SU-DHL-6 (cell line): Measurements from ENCODE around the gene INPP4B.

Experiments
- H2AFZ ChIP-seq: fragments of 200-600 bp; sonication (generic); 2 replicates; pipeline ENCODE4 v1.6.1; 2014; ENCODE audit warnings: low read depth, mild to moderate bottlenecking, moderate library complexity, mixed read lengths, antibody characterized with exemption, low read length; ENCODE audit not compliant: severe bottlenecking
- H3F3A ChIP-seq: fragments of 200-600 bp; shearing (Covaris generic); 2 replicates; pipeline ENCODE4 v1.6.0; 2016; ENCODE audit warnings: antibody characterized with exemption, mild to moderate bottlenecking; ENCODE audit not compliant: insufficient read depth
- H3K27ac ChIP-seq: fragments of 200-600 bp; sonication (generic); 2 replicates; pipeline ENCODE4 v1.5.1; 2016; ENCODE audit warnings: low read depth, mild to moderate bottlenecking, low read length, moderate library complexity, mixed read lengths
- H3K27me3 ChIP-seq: fragments of 200-600 bp; sonication (generic), shearing (Covaris generic); 2 replicates; pipeline ENCODE4 v1.6.0; 2014; ENCODE audit warnings: mild to moderate bottlenecking, low read length
- H3K36me3 ChIP-seq: fragments of 200-600 bp; sonication (generic); 2 replicates; pipeline ENCODE4 v1.6.1; 2014; ENCODE audit warnings: mild to moderate bottlenecking, low read length, mixed read lengths
- H3K4me2 ChIP-seq: fragments of 300-600, 200-600 bp; shearing (Covaris generic), sonication (generic); 2 replicates; pipeline ENCODE4 v1.6.0; 2014; ENCODE audit warnings: low read length, low read depth, mild to moderate bottlenecking; ENCODE audit not compliant: poor library complexity, severe bottlenecking
- H3K4me3 ChIP-seq: fragments of 200-600 bp; sonication (generic); 2 replicates; pipeline ENCODE4 v1.5.1; 2014; ENCODE audit warnings: antibody characterized with exemption, low read length, mild to moderate bottlenecking, mixed read lengths; ENCODE audit not compliant: insufficient read depth, poor library complexity, severe bottlenecking
- H3K79me2 ChIP-seq: fragments of 200-600 bp; sonication (generic); 2 replicates; pipeline ENCODE4 v1.6.1; 2014; ENCODE audit warnings: mild to moderate bottlenecking, low read length, moderate library complexity; ENCODE audit not compliant: insufficient read depth
- H3K9ac ChIP-seq: fragments of 200-600 bp; sonication (generic); 2 replicates; pipeline ENCODE4 v1.7.0; 2014; ENCODE audit warnings: mild to moderate bottlenecking, low read length
- H3K9me2 ChIP-seq: fragments of 200-600 bp; sonication (generic); replicated peaks from 2 replicates; pipeline ENCODE4 v1.6.1; 2014; ENCODE audit warnings: low read length; ENCODE audit not compliant: insufficient read depth
- H3K9me3 ChIP-seq: fragments of 200-600 bp; sonication (generic); 2 replicates; pipeline ENCODE4 v1.6.1; 2014; ENCODE audit warnings: low read length, mixed read lengths; ENCODE audit not compliant: insufficient read depth
- H4K20me1 ChIP-seq: fragments of 200-600 bp; sonication (generic); 2 replicates; pipeline ENCODE4 v1.6.1; 2014; ENCODE audit warnings: low read depth, mild to moderate bottlenecking, antibody characterized with exemption, low read length, moderate library complexity, mixed read lengths
- EZH2phosphoT487 ChIP-seq: fragments of 200-600 bp; sonication (generic), shearing (Covaris generic); conservative IDR thresholded peaks from 2 replicates; pipeline ENCODE4 v1.6.1; 2018; ENCODE audit warnings: mild to moderate bottlenecking, antibody characterized with exemption, low read length, moderate library complexity, mixed read lengths
- TF ChIP-seq, protein P1 (sequence below): fragments of 200-600 bp; sonication (generic); IDR thresholded peaks from one replicate; pipeline ENCODE4 v1.5.1; 2017; ENCODE audit warnings: antibody characterized with exemption, mild to moderate bottlenecking, low read length, moderate library complexity; ENCODE audit not compliant: insufficient read depth, poor library complexity, severe bottlenecking

INPP4B gene

DNA sequence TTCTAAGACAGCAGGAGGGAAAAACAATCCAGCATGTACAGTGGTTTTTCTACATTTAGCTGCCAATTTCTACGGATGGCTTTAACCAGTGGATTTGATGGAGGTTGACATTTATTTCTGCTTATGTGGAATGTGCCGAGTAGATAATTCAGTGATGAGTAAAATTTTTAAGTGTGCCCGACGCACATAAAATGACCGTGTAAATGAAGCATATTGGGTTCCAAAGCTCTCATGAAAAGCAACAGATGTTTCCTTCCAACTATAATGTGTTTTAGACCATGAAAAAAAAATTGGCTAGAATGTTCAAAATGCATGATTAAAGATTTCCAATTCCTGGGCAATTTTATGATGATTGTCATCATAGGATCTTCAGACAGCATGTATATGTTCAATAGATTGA, 14.1 kb downstream of the INPP4B start:
- Histone ChIP-seq H3K27ac (no peak overlapping the region), H3K4me2 (no peak overlapping the region), H3K79me2 (no peaks in the 10 kb centered on the region), H4K20me1 (no peaks in the 10 kb centered on the region), H3F3A (no peaks in the 10 kb centered on the region), H3K9ac (no peak overlapping the region), H2AFZ (no peak overlapping the region), H3K4me3 (no peak overlapping the region), H3K27me3 (no peaks in the 10 kb centered on the region), H3K9me2 (no peaks in the 10 kb centered on the region), H3K36me3 (no peaks in the 10 kb centered on the region), H3K9me3 (no peaks in the 10 kb centered on the region)
- TF ChIP-seq EZH2phosphoT487 = no peak
- TF ChIP-seq, protein P1, sequence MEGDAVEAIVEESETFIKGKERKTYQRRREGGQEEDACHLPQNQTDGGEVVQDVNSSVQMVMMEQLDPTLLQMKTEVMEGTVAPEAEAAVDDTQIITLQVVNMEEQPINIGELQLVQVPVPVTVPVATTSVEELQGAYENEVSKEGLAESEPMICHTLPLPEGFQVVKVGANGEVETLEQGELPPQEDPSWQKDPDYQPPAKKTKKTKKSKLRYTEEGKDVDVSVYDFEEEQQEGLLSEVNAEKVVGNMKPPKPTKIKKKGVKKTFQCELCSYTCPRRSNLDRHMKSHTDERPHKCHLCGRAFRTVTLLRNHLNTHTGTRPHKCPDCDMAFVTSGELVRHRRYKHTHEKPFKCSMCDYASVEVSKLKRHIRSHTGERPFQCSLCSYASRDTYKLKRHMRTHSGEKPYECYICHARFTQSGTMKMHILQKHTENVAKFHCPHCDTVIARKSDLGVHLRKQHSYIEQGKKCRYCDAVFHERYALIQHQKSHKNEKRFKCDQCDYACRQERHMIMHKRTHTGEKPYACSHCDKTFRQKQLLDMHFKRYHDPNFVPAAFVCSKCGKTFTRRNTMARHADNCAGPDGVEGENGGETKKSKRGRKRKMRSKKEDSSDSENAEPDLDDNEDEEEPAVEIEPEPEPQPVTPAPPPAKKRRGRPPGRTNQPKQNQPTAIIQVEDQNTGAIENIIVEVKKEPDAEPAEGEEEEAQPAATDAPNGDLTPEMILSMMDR = no peak

DNA sequence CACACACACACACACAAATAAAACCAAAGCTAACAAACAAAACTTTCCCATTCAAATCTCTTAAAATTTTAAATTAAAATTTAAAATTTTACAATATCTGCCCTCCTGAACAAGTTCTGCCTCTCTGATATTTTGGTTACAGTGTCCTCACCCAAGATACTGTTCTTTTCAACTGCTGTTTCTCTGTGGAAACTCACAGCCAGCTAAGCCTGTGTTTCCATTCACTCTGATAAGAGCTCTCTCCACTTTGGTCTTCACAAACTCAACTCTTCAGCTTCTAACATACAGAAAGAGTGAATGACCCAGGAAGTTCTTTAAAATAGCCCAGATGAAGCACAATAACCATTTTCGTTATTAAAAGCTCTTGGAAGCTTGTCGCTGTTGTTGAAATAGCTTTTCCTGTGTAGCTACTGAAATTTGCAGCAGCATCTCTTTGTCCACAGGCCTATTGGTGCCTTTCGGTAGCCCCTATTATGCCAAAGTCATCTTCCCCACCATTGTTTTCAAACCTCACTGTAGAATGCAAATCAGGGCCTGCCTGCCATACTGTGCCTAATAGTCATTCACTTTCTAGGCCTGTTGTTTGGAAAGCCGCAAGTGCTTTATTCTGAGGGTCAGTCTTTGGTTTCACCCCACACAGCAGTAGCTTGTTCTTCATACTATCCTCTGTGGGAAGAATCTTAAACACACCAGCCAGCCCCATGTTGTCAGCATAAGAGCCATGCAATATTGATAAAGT, 19.4 kb downstream of the INPP4B start:
- no peaks in the 10 kb centered on the region for H3K27me3 ChIP-seq
- no peak overlapping the region for H3K9ac ChIP-seq
- no peaks in the 10 kb centered on the region for H3K9me3 ChIP-seq
- no peak overlapping the region for H3K4me2 ChIP-seq
- H3K4me3 ChIP-seq = no peak overlapping the region
- no peaks in the 10 kb centered on the region for H3K9me2 ChIP-seq
- no peaks in the 10 kb centered on the region for H3F3A ChIP-seq
- H4K20me1 ChIP-seq = no peaks in the 10 kb centered on the region
- no peak for TF ChIP-seq EZH2phosphoT487
- TF ChIP-seq, protein P1 = no peak
- no peaks in the 10 kb centered on the region for H3K79me2 ChIP-seq
- H3K36me3 ChIP-seq = no peaks in the 10 kb centered on the region
- H3K27ac ChIP-seq = no peak overlapping the region
- H2AFZ ChIP-seq = no peak overlapping the region

DNA sequence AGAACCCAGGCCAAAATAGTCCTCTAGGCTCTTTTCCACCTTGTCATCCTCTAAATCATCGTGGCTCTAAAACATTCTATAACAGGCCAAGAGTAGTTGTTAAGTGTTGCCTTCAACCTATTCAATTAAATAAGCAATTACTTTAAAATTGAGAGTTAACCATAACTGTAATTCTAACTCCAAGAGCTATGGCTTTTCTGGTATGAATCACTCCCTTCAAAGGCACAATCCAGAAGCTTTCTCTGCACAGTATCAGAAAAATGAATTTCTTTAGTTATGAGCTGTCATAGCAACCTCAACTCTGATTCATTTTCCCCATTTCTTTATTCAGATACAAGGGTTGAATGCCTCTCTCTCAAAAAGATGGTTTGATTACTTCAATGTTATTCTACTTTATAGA, 21.7 kb downstream of the INPP4B start:
- Histone ChIP-seq H3F3A (no peaks in the 10 kb centered on the region), H4K20me1 (no peaks in the 10 kb centered on the region), H3K9me2 (no peaks in the 10 kb centered on the region), H3K4me3 (no peak overlapping the region), H3K9me3 (no peaks in the 10 kb centered on the region), H3K27me3 (no peaks in the 10 kb centered on the region), H3K4me2 (no peak overlapping the region), H3K27ac (no peak overlapping the region), H3K9ac (no peak overlapping the region), H2AFZ (no peak overlapping the region), H3K79me2 (no peaks in the 10 kb centered on the region), H3K36me3 (no peaks in the 10 kb centered on the region)
- TF ChIP-seq EZH2phosphoT487 = no peak
- TF ChIP-seq, protein P1 = no peak
